Fibroblast of gingiva (primary cell): ENCODE results near the gene PSMA2.
"Not testable (repeated sequence)": the region's sequence is repeated elsewhere in the genome, so short reads cannot be mapped to it uniquely, and the experiment has no call there.

Source experiments
- DNase-seq: peaks from one replicate; pipeline ENCODE4 v3.0.0-alpha.2; 2011; ENCODE audit warnings: low read depth

PSMA2 gene

DNA sequence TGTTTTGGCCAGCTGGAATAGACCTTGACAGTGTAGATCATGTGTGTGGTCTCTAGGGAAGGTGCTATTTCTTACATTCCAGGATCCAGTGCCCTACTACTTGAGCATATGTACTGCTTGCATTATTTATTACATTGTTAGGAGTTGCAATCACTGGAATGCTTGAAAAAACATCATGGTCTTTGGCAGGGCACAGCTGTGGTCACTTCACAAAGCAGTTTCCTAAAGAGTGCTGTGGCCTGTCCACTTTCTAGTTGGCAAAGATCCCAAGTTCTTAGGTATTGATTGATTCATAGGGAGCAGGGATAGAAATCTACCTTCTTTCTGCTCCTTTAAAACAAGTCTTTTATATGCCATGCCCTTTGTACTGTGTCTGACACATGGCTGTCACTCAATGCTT lies 24.7 kb downstream of the PSMA2 start:
- peak; percentile 49 for DNase-seq

DNA sequence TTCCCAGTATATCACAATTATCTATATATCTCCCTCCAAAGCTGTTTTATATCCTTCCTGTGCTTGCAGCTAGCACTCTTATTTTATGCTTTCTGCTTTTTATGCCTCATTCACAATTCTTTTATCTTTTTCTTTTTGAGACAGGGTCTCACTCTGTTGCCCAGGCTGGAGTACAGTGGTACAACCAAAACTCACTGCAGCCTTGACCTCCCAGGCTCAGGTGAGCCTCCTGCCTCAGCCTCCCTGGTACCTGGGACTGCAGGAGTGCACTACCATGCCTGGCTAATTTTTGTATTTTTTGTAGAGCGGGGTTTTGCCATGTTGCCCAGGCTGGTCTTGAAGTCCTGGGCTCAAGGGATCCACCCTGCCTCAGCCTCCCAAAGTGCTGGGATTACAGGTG lies 25.8 kb downstream of the PSMA2 start:
- no peak for DNase-seq

DNA sequence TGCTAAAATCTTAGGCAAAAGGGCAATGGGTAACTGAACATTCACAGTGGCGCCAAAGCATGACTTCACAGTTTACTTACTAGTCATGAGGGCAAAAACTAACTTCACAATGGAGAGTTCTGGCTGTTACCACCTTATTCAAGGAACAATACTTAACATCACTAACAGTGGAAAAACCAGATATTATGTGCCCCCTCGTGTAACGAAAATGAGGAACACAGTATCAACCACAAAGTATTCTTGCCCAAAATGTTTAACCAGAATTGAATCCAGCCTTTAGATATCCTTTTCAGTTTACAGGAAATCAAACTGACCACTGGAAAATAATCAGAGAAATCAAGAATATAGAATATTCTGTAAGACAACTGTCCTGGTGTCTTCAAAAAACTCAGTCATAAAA lies 29.6 kb downstream of the PSMA2 start:
- no peak for DNase-seq

DNA sequence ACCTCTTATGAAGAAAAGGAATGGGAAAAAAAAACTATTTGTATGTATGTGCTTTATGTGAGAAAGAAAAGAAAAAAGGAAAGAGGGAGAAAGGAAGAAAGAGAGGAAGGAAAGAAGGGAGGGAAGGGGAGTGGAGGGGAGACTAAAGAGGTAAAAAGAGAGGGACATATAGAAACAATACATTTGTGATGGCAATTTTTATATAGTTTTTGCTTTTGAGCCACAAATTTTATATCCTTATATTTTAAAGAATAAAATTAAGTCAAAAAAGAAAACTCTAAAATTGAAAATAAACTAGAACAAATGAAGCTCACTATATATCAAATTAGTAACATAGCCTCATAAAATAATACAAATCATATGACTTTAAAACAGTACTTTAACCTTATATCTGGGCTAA lies 31.1 kb downstream of the PSMA2 start:
- no peak for DNase-seq

DNA sequence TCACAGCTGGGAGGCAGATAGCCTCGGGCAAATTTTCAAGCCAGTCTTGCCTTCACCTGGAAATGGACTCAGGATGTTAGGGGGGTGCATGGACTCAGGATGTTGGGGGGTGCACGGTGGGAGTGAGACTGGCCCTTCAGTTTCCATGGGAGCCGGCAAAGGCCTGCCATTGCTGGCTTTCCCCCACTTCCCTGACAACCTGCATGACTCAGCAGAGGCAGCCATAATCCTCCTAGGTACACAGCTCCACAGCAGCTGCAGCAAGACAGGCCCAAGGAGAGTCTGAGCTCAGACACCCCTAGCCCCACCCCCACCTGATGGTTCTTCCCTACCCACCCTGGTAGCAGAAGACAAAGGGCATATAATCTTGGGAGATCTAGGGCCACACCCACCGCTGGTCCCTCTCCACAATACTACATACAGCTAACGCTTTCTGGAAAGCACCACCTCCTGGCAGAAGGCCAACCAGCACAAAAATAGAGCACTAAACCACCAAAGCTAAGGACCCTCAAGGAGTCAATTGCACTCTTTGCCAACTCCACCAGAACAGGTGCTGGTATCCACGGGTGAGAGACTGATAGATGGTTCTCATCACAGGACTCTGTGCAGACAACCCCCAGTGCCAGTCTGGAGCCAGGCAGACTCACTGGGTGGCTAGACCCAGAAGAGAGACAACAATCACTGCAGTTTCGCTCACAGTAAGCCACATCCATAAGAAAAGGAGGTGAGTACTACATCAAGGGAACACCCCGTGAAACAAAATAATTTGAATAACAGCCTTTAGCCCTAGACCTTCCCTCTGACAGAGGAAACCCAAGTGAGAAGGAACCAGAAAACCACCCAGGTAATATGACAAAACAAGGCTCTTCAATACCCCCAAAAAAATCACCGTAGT lies 38.4 kb downstream of the PSMA2 start:
- DNase-seq, result no peak

DNA sequence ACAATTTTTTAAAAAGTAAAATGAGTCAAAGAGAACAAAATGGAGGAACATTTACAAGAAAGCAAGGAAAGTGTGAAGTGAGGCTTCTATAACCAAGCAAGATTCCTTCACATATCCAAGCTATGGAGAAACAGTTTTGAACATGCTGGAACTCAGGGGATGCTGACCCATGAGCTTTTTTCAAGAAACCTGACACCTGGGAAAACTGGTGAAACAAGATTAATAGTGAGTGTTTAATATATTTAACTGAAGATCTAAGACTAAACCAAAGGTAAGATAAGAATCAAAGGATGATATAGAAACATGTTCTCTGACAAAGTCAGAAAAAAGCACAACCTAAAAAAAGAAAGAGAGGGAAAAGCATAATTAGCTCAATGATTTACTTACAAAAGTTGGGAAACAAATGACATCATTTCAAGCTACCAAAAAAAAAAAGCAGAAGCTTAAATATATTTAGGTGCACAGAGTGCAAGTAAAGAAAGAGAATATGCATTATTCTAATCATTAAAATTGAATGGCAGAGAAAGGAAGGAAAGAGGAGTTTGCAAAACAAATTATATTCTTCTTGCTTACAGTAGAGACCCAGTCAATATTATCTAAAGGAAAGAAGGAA lies 45.0 kb downstream of the PSMA2 start:
- DNase-seq, result no peak

DNA sequence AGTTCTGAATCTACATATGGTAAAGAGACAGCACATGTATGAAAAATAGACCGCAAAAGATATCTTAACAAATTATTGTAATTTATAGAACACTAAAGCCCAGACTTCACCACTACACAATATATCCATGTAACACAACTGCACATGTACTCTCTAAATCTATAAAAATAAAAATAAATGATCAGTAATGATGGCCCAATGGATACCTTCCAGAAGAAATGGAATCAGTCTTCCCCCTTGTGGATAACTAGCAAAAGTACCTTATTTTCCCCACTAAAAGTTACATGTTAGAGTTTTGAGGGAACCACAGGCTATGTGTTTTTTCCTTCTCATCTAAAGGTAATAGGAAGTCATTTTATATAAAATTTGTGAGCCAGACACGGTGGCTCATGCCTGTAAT lies 45.8 kb downstream of the PSMA2 start:
- no peak for DNase-seq

DNA sequence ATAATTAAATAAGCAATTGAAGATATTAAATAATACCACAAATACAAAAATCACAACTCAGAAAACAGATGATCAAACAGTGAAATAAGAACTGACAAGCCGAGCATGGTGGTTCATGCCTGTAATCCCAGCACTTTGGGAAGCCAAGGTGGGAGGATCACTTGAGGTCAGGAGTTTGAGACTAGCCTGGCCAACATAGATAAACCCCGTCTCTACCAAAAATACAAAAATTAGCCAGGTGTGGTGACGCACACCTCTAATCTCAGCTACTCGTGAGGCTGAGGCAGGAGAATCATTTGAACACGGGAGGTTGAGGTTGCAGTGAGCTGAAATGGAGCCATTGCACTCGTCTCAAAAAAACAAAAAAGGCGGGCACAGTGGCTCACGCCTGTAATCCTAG lies 46.8 kb downstream of the PSMA2 start:
- not testable (repeated sequence) for DNase-seq

DNA sequence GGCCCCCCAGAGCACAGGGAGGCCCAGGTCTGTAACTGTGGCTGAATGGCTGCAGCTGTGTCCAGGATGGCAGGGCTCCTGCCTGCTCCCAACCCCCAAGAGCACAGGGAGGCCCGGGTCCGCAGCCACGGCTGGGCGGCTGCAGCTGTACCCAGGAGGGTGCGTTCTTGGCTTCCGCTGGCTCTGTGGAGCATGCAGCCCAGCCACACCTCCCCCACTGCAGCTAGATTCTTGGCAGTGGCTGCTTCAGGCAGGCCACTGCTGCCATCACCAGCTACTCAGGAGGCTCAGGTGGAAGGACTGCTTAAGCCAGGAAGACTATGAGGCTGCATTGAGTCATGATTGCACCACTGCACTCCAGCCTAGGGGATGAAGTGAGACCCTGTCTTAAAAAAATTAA lies 48.0 kb downstream of the PSMA2 start:
- no peak for DNase-seq

DNA sequence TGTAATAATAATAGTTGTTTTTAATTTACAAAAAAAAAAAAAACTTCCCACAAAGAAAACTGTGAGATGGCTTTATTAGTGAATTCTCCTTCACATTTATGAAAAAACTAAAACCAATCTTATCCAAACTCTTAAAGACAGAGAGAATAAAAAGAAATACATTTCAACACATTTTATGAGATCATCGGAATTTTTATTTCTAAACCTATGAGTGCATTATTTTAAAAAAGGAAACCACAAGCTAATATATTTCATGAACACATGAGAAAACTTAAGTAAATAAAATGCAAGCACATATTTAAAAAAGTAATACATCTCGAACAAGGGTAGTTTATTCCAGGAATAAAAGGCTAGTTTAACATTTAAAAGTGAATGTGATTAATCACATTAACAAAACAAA lies 51.6 kb downstream of the PSMA2 start:
- no peak for DNase-seq

DNA sequence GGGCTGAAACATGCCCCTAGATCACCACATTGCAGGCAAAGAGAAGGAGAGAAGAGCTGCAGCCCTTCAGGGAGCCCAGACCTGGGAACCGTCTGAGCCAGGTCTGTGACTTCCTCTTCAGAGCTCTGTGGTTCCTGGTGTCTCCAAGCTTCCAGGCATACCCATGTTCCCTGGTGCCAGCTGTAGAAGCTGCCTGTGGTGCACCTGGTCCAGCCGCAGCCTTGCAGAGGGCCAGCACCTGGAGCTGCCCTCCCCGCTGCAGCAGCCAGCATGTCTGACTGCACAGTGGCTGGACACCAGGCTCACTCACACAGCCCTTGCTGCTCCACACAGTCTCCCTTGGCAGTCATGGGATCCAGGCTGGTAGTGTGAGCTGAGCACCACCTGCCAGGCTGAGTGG lies 53.7 kb downstream of the PSMA2 start:
- DNase-seq, result no peak

DNA sequence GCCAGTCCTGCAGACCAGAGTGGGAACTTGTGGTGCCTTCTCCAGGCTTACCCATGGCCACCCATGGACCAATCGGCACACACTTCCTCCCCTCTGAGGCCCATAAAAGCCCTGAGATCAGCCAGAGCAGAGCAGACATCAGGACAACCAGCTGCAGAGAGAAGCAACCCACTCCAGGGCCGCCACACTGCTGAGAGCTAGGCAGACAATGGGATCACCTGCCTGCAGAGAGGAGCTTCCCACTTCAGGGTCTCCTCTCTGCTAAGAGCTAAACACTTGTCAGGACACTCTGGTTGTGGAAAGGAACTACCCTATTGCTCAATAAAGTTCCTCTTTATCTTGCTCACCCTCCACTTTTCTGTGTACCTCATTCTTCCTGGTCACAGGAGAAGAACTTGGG lies 54.1 kb downstream of the PSMA2 start:
- DNase-seq, result no peak

DNA sequence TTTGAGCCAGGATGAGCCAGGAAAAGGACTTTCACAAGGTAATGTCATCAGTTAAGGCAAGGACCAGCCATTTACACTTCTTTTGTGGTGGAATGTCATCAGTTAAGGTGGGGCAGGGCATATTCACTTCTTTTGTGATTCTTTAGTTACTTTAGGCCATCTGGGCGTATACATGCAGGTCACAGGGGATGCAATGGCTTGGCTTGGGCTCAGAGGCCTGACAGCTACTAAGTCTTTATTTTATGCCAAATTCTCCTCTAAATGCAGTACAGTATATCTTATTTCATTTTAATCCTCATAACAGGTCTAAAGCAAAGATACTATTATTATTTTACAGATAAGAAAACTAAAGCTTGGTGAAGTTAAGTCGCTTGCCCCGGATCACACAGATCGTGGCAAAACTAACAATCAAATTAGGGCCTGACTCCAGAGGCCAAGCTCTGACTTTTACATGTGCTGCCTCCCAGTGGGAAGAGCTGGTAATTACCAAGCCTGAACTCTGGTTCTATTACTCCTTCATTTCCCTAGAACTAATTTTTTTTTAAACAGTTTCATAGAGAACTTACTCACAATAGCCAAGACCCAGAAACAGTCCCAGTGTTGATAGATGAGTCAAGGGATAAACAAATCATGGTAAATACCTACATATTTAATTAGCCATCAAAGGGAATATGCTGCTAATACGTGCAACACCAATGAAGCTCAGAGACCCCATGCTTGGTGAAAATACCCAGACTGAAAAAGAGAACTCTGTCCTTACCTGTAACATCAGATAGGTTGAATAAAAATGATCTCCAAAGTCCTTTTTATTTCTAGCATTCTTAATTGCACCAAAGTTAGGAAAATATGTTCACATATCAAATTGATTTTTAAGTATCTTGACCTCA lies 55.5 kb downstream of the PSMA2 start:
- DNase-seq, result peak; percentile 57

DNA sequence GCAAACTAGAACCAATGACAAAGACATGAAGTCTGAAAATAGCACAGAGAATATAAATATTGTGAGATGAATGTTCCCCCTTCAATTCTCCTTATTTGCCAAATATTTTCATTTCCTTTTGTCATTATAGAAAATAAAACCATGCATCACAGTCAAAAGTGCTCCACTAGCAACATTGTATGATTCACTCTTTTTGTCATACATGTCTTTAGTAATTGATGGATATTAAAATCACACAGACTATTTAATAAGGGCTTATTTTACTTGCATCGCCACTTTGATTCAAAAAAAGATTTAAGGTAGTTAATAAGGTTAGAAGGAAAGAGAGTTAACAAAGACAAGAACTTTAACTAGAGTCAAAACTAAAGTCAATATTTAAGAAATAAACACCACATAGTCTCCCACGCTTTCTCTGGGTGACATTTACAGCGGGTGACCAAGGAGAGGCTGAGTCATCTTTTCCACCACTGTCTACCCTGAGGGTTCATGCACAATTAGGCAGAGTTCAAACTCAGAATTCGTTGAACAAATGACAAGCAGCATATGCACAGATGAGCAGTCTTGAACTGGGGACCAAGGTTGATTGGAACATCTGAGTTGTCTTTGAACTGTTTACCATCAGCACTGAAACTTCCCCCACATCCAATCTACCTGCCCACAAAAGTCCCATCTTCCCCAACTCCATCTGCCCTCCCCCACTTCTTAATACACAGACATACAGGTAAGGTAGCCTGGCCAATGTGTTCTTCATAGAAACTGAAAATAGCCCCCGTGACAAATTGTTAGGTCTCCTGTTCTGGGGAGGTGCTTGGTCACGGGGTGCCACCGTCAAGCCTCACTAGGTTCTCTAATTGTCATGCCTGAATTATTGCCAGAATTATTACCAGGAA lies 62.6 kb downstream of the PSMA2 start:
- DNase-seq, result peak; percentile 33

DNA sequence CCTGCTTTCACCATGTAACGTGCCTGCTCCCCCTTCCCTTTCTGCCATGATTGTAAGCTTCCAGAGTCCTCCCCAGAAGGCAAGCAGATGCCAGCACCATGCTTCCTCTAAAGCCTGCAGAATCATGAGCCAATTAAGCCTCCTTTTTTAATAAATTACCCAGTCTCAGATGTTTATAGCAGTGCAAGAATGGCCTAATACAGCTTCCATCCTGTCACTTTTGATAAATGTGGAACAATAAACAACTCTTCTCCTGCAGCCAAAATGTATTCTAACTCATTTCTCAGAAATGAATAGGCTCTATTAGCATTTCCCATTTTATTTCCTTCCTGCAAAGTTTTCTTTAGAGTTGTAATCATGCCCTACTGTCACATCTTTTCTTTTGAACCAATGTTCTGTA lies 63.5 kb downstream of the PSMA2 start:
- no peak for DNase-seq
